Neutrophil (primary cell): ENCODE results near the gene ZNF777.

ENCODE experiments used
- H3K27ac ChIP-seq: fragments of 200-600 bp; sonication (generic); 2 replicates; pipeline ENCODE4 v1.5.1; 2016; ENCODE audit warnings: mild to moderate bottlenecking, moderate library complexity
- H3K27me3 ChIP-seq: fragments of 200-600 bp; sonication (generic); 2 replicates; pipeline ENCODE4 v1.6.0; 2016; ENCODE audit warnings: mild to moderate bottlenecking
- H3K36me3 ChIP-seq: fragments of 200-600 bp; sonication (generic); 2 replicates; pipeline ENCODE4 v1.5.1; 2017
- H3K4me1 ChIP-seq, 2 experiments: fragments of 200-600 bp in 1 of 2; sonication (generic) in 1 of 2; 1 replicate in 1 of 2; 2 replicates in 1 of 2; pipeline versions ENCODE4 v1.5.1 to v1.6.1; 2013 to 2016; ENCODE audit warnings: low read depth in 1 of 2, low read length in 1 of 2, mild to moderate bottlenecking in 1 of 2, moderate library complexity in 1 of 2; ENCODE audit not compliant: control insufficient read depth in 1 of 2, insufficient read depth in 1 of 2
- H3K4me3 ChIP-seq, 2 experiments: fragments of 200-600 bp in 1 of 2; sonication (generic) in 1 of 2; 1 replicate in 1 of 2; 2 replicates in 1 of 2; pipeline ENCODE4 v1.5.1; 2013 to 2016; ENCODE audit warnings: low read depth in 1 of 2, low read length in 1 of 2, mild to moderate bottlenecking in 1 of 2, moderate library complexity in 1 of 2
- H3K9me3 ChIP-seq: fragments of 200-600 bp; sonication (generic); 2 replicates; pipeline ENCODE4 v1.5.1; 2016
- TF ChIP-seq, protein P1 (sequence below): fragments of 200-600 bp; sonication (generic); IDR thresholded peaks from 2 replicates; pipeline ENCODE4 v1.5.1; 2016; ENCODE audit warnings: antibody characterized with exemption

The ZNF777 gene

DNA sequence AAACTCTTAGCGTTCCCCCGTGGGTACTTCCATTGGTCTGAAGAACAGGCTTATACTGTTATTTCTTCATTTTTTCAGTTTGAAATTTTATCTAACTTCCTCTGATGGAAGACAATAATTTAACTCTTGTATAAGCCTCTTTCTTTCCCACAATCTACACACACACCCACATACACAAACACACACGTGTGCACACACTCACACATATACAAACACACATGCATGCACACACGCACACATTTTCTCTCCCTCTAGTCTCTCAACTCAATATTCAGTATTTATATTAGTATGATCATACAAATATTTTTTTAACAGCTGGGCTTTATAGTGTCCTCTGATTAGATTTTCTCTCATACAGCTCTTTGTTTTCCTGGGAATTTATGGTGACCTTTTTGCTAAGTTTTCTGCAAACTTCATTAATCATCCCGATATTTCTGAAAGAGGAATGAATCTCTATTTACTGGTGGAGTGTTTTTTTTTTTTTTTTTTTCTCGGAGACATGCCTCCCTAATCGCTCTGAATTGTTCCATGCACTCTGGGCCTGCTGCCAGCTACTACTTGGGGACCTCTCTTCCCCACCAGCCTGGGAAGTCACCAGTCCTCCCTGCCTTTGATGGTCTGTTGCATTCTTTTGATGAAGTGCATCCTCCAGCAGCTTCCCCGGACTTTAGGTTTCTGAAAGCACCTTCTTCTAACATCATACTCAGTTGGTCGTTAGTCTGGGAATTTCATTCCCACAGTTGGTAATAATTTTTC, 75.5 kb downstream of the ZNF777 start:
- no peak overlapping the region for H3K27ac ChIP-seq
- no peak overlapping the region for H3K4me3 ChIP-seq
- no peaks in the 10 kb centered on the region for H3K36me3 ChIP-seq
- peaks cover under 1% of the 10 kb centered on the region for H3K27me3 ChIP-seq
- TF ChIP-seq, protein P1, sequence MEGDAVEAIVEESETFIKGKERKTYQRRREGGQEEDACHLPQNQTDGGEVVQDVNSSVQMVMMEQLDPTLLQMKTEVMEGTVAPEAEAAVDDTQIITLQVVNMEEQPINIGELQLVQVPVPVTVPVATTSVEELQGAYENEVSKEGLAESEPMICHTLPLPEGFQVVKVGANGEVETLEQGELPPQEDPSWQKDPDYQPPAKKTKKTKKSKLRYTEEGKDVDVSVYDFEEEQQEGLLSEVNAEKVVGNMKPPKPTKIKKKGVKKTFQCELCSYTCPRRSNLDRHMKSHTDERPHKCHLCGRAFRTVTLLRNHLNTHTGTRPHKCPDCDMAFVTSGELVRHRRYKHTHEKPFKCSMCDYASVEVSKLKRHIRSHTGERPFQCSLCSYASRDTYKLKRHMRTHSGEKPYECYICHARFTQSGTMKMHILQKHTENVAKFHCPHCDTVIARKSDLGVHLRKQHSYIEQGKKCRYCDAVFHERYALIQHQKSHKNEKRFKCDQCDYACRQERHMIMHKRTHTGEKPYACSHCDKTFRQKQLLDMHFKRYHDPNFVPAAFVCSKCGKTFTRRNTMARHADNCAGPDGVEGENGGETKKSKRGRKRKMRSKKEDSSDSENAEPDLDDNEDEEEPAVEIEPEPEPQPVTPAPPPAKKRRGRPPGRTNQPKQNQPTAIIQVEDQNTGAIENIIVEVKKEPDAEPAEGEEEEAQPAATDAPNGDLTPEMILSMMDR = no peak
- no peaks in the 10 kb centered on the region for H3K9me3 ChIP-seq
- no peaks in the 10 kb centered on the region for H3K4me1 ChIP-seq
